ENCODE results near the gene PTPRG.

PTPRG gene

GRCh38 chr3:62220616-62221015 lies 659.2 kb downstream of the PTPRG start:
- DNase-seq, result no peak

- DNase-seq, result no peak
Observed at GRCh38 chr3:62225051-62225450, 663.7 kb downstream of the PTPRG start.

DNA sequence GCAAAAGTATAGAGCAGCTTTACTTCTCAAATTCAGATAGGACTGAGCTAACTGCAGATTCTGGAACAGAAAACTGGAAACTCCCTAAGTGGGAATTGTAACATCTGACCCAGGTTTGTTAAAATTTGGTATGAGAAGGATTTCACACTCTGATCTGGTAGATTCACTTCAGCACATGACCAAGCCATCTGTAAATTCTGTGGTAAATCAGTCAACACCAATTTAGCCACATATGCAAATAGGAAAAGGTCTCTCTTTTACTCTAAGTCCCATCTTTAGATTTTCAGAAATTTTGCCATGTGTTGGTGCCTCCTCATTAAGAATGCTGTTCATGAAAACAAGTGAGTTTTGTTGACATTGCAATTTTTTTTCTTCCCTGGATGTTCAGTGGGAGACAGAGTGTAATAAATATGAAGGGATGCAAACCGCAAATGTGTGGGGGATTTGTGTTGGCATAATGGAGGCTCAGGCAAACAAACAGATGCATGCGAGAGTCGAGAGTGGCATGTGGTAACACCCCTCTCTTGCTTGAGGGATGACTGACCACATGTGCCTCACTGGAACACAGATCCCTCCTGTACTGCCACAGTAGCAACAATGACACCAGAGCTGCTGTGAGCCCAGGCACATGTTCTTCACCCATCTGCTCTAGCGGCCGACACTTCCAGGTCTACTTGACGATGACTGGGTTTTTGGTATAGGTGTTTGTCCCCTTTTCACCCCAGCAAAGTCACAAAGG lies 665.4 kb downstream of the PTPRG start:
- no peak for DNase-seq

DNA sequence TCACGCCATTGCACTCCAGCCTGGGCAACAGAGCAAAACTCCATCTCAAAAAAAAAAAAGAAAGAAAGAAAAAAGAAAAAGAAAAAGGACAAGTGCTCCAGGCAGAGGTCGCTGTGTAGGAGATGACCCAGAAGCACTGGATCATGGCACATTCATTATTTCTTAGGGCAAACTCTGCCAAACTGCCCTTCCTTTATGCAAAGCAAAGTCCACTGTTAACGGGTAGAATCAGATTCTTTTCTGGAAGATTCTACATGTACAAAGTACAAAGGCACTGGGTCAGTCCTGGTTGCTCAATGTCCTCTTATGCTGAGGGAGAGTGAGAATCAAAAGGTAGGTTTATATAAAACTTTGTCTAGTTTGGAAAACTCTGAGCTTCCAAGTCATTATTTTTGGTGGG lies 667.1 kb downstream of the PTPRG start:
- no peak for DNase-seq

DNA sequence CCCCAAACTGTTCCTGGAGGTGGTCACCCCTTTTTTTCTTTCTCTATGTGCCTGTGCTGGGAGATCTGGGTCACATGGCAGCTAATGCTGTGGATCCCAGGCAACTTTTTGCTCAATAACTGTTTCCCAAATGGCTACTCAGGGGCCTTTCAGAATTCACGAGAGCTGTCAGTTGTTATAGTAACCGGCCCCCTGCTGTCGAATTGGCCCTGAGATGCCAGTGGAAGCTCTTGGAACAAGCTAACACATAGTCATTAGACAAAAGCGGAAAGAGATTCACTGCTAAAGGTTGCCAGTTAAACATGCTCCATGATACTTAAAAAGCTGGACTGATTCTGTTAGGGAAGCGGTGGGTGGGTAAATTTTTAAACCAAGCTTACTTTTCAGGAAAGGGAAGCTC lies 667.8 kb downstream of the PTPRG start:
- DNase-seq, result no peak

DNA sequence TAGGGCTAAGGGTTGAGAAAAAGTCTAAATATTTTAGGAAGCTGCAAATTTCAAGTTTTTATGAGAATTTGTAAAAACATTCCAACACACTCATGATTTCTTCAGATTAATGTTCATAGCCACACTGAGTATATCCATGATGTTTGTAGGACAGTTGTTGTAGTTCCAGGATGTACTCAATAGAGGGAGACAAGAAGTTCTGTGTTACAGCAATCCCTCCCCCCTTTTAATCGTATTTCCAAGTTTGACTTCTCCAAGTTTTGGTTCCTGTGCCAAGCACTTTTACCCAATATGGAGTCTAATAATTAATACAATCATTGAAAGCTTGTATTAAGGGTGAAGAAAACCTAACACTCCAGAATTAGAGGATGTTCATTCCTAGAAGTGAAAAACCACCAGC lies 668.5 kb downstream of the PTPRG start:
- DNase-seq, result no peak

DNA sequence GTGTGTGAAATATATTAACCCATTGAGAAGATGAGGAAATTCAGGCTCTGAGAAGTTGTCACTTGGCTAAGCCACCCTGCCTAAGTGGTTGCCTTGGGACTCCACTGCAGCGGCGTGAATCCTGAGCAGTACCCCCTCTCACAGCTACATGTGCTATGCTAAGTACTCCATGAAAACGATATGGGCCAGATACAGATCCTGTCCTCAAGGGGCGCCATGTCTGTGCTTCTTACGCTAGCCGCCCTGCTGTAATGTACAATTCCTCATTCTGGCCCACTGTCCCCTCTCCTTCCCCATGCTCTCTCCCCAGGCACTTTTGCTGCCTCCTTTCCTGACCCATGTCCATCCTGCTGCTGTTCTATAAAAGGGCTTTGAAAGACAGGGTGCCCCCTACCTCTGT lies 671.7 kb downstream of the PTPRG start:
- DNase-seq, result no peak

- no peak for DNase-seq
Observed at GRCh38 chr3:62236016-62236415, 674.6 kb downstream of the PTPRG start.

- no peak for DNase-seq
Observed at GRCh38 chr3:62237286-62237948, 676.0 kb downstream of the PTPRG start.

GRCh38 chr3:62238003-62238402 lies 676.6 kb downstream of the PTPRG start:
- no peak for DNase-seq

GRCh38 chr3:62238431-62238830 lies 677.1 kb downstream of the PTPRG start:
- DNase-seq, result no peak

GRCh38 chr3:62241279-62241678 lies 679.9 kb downstream of the PTPRG start:
- DNase-seq, result no peak

- no peak for DNase-seq
Observed at GRCh38 chr3:62242831-62243509, 681.6 kb downstream of the PTPRG start.

DNA sequence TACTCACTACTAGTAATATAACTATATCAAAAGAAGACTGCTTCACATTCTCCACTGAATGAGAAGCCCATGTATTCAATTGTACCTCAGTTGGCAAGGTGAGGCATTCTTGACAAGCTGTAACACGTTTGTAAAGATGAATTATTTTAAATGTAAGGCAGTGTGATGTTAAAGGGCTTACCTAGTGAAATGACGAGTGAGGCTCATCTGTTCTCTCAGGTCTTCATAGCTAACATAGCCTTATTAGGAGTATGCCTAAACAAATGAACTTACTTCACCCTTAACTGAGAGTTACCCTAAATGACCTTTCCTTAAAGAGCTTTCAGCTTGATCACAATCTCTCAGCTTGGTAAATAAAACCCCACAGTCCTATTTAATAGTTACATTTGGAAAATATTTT lies 684.7 kb downstream of the PTPRG start:
- no peak for DNase-seq

DNA sequence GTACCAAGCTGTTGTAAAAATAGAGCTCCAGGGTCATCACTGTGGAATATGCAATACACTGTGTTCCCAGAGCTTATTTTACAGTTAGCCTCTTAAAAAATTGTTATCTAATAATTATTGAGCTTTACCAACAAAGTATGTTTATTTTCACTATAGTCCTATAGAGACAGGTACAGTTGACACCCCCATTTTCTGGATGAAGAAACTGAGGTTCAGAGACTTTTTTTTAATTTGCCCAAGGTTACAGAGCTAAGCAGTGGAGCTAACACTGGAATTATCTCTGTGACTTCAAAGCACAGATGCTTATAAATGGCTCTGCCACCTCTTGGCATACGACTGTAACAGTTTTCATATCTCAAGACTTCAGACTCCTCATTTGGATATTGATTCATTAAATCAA lies 685.6 kb downstream of the PTPRG start:
- no peak for DNase-seq

- no peak for DNase-seq
Observed at GRCh38 chr3:62248734-62249483, 687.5 kb downstream of the PTPRG start.

- DNase-seq, result no peak
Observed at GRCh38 chr3:62249484-62249776, 688.1 kb downstream of the PTPRG start.

DNA sequence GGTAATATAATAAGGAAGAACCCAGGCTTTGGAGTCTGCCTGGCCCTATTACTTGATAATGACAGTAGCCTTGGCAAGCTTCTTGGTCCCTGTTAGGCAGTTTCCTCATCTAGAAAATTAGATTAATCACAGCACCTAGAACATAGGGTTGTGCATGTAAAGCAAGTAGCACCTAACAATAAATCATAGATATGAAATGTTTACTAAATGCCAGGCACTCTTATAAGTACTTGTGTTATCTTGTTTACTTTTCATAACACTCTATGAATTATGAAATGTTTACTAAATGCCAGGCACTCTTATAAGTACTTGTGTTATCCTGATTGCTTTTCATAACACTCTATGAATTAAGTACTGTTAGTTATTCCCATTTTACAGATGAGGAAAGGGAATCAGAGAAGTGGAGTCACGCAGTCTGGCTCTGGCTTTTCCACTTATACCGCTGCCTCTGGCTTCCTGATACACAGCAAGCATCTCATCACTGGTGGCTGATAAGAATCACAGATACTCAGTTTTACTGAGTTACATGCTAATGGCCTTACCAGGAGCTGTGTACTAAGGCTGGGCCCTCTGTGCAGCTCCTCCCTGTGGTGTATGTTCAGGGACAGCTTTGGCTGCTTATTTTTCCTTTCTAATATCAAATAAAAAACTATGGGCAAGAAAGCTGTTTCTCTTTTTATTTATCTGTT lies 688.6 kb downstream of the PTPRG start:
- no peak for DNase-seq

GRCh38 chr3:62252438-62253157 lies 691.2 kb downstream of the PTPRG start:
- DNase-seq, result no peak

GRCh38 chr3:62253971-62254370 lies 692.6 kb downstream of the PTPRG start:
- no peak for DNase-seq

DNA sequence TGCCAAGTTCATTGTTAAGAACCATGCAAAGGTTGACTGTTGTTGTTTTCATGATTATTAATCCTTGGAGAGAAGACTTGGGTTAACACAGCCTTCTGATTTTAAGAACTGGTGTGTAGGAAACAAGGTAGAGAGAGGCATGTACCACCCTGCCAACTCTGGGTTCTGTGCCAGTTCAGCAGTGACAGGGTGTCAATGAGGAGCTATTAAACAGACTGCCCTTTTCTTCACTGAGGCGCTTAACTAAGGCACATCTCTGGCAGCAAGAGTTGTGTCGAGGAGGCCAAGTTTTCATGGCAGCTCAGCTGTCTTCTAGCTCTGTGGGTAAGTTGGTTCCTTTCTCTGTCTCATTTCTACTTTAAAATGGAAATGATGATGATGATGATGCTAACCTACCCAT lies 694.4 kb downstream of the PTPRG start:
- DNase-seq, result no peak

- no peak for DNase-seq
Observed at GRCh38 chr3:62259924-62260323, 698.6 kb downstream of the PTPRG start.

Data from CD4-positive, alpha-beta T cell treated with Interleukin-1 beta for 1 hour (primary cell).